ENCODE data around the gene TEX52.

TEX52 gene

DNA sequence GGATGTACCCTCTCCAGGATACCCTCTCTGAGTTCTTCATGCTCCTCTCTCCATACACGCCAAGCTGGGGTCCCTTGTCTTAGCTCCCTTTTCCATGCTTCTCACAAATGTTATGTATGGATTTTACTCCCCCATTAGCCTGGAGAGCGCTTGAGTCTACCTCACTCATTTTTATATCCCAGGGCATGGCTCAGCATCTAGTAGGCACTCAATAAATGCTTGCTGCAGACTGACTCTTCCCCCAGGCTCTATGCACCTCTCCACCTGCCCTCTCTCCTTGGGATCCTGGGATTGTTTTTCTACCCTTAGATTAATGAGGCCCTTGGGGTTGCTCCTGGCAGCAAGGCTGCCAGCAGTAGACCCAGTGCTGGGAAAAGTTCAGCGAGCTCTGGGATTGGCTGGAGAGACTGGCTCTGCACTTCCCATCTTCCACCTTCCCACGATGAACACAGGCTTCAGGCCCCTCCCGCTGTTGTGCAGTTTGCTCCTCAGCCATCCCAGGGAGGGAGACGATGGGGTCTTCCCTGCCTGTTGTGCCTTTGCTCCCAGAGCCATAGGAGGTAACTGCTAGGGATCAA, 24.2 kb downstream of the TEX52 start:
- no peak for DNase-seq (ENCODE audit: low read depth in 2 of 2)

DNA sequence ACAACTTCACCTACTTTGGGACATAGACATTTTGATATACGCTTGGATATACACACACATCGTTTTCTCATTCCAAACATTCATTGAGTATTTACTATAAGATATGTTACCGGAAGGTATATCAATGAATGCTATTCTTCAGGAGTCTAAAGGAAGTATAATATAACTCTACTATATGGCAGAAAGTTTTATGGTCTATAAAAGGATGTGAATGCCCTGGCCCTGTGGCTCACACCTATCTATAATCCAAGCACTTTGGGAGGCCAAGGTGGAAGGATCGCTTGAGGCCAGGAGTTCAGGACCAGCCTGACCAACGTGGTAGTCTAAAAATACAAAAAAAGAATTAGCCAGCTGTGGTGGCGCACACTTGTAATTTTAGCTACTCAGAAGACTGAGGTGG, 27.6 kb downstream of the TEX52 start:
- DNase-seq (ENCODE audit: low read depth in 2 of 2), result no peak

DNA sequence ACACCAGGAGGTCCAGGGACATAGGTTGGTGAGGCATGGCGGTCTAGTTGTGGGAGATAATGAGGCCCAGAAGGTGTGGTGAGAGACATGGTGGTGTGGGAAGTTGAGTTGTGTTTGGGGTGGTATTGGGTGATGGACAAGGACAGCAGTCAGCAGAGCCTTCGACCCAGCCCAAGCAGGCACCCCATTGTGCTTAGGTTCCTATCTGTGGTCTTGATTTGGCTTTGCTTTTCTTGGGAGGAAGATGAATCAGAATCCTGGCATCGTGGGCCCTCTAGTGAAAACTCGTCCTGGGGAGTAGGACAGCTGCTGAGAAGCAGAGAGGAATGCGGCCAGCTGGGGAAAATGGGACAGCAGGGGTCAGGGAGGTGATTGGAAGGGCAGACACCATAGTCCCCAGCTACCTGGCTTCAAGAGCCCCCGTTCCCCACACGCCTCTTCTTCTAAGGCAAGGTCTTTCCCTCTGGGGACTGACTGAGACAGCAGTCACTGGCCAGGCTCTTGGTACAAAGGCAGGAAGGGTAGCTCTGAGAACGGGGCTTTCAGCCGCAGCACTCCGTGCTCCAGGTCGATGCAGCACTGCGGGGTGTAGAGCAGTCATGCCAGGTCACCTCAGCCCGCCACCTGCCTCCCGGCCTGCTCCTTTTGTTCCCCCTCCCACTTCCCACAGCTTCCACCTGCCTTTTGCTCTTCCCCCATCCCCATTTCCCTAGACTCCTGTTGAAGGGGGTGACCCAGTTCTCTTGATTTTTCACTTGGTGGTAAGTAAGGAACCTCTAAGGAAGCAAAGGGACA, 29.9 kb downstream of the TEX52 start:
- no peak for DNase-seq (ENCODE audit: low read depth in 2 of 2)

- DNase-seq (ENCODE audit: low read depth in 2 of 2), result no peak
Measured at GRCh38 chr12:2826036-2826435, 30.8 kb downstream of the TEX52 start.

- DNase-seq (ENCODE audit: low read depth in 2 of 2), result no peak
Measured at GRCh38 chr12:2825132-2825531, 31.7 kb downstream of the TEX52 start.

DNA sequence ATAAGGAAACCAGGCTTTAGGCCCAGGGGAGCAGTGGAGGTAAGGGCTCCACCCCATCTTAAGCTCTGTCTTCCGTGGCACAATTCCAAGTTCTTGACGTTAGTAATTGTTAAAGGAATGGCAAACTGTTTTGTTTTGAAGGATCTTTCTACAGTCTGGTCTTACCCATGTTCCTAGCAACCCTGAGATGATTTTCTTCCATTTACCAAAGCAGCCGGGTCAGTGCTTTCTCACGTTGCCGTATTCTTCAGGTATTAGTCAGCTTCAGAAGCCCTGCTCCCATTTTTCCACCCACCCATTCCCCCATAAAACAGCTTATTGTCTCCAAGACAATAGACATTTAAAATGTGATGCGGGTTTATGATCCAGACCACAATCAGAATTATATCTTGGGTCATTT, 32.3 kb downstream of the TEX52 start:
- DNase-seq (ENCODE audit: low read depth in 2 of 2), result no peak

- no peak for DNase-seq (ENCODE audit: low read depth in 2 of 2)
Measured at GRCh38 chr12:2823483-2823882, 33.4 kb downstream of the TEX52 start.

DNA sequence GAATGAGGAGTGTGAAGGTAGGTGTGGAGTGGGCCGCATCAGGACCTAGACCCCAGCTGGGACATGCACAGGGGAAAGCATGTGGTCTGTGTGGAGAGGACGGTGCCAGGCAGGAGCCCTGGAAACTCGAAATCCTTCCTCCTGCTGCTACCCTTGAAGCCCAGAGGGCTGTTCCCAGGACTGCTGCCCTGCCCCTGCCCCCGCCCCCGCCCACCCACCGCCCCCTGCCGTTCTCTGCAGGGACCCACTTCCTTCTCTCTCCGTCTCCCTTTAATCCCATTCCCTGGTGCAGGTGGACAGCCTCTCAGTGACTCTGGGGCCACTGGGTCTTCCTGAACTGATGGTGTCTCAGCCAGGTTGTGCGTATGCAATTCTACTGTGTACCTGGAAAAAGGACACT, 36.4 kb downstream of the TEX52 start:
- no peak for DNase-seq (ENCODE audit: low read depth in 2 of 2)

DNA sequence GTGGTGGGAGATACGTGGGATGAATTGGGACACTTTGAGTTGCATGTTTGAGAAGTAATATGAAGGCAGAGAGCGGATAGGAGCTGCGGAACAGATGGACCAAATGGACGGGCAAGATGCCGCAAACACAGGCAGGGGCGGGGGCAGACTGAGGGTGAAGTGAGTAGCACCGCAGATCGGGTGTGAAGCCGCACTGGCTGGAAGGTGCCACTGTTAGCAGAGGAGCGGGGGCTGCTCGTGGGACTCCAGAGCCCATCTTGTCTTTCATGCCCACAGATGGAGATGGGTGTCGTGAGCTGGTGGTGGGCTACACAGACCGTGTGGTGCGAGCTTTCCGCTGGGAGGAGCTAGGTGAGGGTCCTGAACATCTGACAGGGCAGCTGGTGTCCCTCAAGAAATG, 37.0 kb downstream of the TEX52 start:
- DNase-seq (ENCODE audit: low read depth in 2 of 2), result no peak

DNA sequence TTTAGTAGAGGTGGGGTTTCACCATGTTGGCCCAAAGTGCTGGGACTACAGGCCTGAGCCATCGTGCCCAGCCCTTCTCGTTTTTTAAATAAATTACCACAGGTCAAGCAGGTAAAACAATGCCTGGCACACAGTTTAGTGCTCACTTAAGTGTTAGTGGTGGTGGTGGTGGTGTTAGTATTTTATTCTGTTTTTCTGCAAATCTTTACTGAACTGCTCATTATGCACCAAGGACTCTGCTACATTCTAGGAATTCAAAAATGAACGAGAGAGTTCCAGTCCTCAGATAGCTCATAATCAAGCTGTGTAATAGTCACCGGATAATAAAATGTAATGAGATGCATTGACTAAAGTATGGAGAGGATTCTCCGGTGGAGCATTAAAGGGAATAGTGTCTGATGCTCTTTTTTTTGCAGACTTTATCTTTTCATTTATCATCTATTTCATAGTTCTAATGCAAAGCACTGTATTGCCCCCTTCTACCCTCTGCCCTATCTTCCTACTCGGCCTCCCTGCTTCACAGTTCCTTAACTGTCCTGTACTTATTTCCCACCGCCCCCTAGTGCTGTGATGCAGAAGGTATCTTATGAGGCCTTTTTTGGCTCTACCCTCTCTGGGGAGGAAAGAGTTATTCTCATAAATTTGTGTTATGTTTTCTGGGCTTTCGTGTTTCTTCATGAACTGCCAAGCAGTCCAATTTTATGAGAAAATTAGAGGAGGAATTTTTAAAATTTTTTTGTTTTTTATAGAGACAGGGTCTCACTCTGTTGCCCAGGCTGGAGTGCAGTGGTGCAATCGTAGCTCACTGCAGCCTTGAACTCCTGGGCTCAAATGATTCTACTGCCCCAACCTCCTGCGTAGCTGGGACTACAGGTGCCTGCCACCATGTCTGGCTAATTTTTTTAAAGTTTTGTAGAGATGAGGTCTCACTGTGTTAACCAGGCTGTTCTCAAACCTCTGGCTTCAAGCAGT, 43.3 kb downstream of the TEX52 start:
- peak in 1 of 2 donors; percentile 46 for DNase-seq (ENCODE audit: low read depth in 2 of 2)

DNA sequence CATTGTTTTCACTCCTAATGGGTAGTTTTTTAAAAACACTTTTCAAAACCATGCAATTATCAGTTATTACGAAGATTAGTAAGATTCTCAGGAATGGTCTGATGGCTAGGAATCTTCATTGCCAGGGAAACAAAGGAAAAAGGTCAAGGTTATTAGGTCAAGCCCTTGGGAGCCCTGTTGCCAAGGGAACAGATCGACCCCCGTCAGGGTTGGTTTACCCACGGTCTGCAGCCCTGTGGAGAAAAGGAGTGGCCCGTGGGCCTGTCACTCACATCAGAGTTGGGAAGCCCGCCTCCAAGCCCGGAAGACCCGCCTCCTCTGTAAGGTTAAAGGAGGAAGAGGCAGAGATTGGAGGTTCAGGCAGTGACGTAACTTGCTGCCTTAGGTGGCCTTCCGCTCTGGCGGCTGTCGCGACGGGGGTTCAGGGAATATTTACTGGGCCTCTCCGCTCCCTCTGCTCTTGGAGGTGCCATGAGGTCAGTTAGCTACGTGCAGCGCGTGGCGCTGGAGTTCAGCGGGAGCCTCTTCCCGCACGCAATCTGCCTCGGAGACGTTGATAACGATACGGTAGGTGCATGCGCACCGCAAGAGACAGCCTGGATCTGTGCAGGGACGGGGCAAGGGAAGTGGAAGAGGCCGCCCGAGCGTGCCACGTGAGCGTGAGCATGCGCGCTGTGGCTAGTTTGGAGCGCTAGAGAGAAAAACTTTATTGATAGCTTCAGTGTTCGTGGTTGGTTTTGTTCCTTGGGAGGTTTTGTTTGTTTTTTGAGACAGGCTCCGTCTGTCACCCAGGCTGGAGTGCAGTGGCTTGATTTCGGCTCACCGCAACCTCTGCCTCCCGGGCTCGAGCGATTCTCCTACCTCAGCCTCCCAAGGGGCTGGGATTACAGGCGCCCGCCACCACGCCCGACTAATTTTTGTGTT, 44.3 kb downstream of the TEX52 start, which contains the start of gene ITFG2:
Gene ITFG2 (plus strand): TSS at position 379 of the 924 bp plus-strand sequence. CDS start 93 bp downstream, at position 472.
- peak; percentile 94 to 95 for DNase-seq (ENCODE audit: low read depth in 2 of 2)

- DNase-seq (ENCODE audit: low read depth in 2 of 2), result no peak
Measured at GRCh38 chr12:2811801-2812200, 45.0 kb downstream of the TEX52 start.

DNA sequence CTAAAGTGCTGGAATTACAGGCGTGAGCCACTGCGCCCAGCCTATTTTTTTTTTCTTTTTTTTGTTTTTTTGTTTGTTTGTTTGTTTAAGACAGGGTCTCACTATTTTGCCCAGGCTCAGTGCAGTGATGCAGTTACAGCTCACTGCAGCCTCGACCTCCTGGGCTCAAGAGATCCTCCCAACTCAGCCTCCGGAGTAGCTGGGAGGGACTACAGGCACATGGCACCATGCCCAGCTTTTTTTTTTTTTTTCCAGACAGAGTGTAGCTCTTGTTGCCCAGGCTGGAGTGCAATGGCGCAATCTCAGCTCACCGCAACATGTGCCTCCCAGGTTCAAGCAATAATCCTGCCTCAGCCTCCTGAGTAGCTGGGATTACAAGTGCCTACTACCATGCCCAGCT, 50.1 kb downstream of the TEX52 start:
- DNase-seq (ENCODE audit: low read depth in 2 of 2), result no peak

GRCh38 chr12:2805143-2805520, 51.7 kb downstream of the TEX52 start:
- no peak for DNase-seq (ENCODE audit: low read depth in 2 of 2)

- no peak for DNase-seq (ENCODE audit: low read depth in 2 of 2)
Measured at GRCh38 chr12:2804393-2805142, 52.3 kb downstream of the TEX52 start.

DNA sequence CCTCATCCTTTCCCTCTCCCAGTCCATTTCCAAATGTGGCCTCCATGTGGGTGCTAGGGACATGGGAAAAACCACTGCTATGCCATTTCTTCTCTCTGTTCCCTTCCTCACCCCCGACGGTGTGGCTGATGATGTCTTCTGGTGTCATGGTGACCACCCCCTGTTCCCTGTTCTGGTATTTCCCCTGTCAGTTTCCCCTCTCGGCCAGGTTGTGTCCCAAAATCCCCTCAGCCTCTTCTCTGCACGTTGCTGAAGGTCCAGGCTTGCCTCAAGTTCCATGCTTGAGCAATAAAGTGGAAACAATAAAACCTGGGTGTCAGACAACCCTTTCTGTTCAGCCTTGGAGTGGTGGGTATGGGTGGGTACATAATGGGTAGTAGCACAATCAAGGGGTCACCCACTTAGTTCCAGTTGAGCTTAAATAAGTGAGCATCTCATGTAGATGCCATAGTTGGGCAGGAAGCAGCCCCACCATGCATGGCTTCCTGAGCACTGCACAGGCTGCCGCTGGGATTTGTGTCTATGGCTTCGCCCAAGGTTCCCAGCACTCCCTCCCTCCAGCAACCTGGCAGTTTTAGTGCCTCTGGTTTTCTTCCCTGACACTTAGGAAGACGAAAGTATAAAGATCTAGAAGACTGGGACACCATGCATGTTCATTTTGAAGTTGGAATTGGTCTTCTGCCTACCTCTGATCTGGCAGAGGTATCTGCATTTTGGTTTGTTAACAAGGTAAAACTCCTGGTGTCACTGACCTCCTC, 53.0 kb downstream of the TEX52 start:
- DNase-seq (ENCODE audit: low read depth in 2 of 2), result no peak

DNA sequence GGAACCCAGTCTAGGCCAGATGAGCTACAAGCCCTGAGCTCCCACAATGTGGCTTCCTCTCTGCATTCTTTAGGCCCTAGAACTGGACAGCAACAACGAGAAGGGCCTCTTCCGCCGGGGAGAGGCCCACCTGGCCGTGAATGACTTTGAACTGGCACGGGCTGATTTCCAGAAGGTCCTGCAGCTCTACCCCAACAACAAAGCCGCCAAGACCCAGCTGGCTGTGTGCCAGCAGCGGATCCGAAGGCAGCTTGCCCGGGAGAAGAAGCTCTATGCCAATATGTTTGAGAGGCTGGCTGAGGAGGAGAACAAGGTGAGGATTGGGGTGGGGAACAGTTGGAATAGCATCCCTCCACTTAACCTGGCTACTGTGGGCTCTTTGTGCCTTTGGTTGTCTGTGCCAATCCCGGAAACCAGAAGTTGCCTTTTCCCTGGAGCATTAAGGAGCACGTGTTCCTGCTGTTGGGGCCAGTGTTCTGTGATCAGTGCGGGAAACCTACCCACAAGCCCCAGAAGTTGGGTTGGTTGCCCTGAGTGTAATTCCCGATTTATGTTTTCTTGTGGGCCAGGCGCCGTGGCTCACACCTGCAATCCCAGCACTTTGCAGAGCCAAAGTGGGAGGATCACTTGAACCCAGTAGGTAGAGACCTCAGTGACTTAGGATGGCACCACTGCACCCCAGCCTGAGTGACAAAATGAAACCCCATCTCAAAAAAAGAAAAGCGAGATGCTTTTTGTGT, 55.6 kb downstream of the TEX52 start:
- DNase-seq (ENCODE audit: low read depth in 2 of 2), result no peak

GRCh38 chr12:2800046-2800570, 56.7 kb downstream of the TEX52 start:
- no peak for DNase-seq (ENCODE audit: low read depth in 2 of 2)
